Activated gamma-delta T cell treated with Interleukin-2 at 50 U/mL for 16 hours (primary cell): ENCODE results near the gene AMER3.
"Not testable (repeated sequence)": the region's sequence is repeated elsewhere in the genome, so short reads cannot be mapped to it uniquely, and the experiment has no call there.

Experiments
- DNase-seq: peaks from one replicate; pipeline ENCODE4 v3.0.0-alpha.2; 2020

The AMER3 gene, protein sequence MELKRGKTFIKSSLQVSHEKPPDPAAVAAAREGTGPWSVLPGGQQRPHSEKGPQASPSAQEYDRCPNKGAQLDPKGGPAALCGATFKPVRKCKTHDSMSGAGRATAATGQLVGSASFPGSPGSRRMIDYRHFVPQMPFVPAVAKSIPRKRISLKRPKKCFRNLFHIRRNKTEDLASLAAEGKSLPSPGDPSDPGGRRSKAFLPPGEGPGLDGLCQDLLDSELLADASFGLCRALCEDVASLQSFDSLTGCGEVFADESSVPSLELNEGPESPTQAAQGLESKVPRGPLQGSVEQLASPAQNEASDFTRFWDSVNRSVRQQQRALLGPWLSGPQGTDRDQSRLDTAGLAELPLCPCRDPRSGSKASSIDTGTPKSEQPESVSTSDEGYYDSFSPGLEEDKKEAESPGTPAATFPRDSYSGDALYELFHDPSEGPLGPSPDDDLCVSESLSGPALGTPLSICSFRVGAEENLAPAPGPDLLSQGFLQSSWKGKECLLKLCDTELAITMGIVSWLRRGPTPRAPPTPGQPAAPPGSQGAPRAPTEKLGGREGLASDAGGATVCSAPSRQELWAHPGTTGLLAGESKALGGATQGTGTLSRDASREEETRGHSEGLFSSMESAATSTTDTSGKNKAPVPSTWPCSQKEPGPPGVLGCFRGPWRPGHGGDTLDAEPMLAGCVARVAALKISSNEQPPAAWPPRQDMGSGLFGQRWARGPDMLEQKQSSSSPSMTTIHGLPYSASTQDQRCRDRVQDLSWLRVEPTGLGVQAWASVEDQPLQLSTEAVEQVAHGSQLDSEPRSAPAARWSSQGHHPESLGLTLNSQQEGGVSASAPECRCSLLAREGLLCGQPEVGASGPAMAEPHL

DNA sequence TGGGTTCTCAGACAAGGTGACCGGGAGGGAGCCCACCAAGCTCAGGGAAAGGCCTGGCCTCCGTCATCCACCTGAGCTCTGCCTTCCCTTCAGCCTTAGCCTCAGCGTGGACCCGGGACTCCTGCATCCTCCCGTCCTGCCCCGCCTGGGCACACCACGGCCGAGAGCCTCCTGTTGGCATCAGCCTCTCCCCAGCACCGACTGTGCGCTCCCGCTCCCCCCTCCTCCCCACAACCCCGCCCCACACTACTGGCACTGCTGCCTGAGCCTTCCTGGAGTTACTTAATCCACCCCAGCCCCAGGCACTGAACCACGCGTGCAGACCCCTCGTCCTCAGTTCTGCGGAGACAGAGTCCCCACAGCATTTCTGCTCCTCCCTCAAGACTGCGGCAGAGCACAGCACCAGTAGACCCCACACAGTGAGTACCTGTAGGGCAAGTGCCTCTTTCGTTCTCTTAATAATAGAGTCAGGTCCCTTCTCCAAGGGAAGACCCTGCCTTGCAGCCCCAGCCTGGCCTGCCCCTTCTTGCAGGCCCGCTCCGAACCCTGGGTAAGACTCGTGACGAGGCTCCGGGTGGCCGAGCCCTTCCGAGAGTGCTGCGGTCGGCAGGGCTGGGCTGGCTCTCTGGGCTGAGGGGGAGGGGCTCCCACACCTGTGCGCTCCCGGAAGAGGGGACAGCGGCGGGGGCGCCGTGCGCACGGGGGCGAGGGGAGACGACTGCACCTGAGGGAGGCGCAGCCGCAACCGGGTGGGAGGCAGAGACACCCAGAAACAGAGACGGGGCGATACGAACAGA lies at the start of gene AMER3:
AMER3 (plus strand) TSS at position 285 of the 797 bp plus-strand sequence. CDS start 6,533 bp downstream, outside the sequence.
- no peak for DNase-seq

DNA sequence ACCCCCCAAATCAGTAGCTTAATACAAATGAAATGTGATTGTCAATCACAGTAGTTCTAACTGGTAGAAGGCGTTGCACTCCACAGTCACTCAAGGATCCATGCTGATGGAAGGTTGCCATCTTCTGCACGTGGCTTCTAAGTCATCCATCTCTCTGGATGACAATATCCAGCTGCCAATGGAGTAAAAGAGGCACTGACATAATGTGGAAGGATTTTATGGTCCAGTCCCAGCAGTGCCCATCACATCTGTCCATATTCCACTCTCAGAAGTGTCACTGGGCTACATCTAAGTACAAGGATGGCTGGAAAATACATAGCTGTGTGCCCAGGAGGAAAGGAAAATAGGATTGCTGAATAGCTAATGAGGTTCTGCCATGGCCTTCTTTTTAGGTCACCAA lies 40.5 kb upstream of the AMER3 start:
- not testable (repeated sequence) for DNase-seq

DNA sequence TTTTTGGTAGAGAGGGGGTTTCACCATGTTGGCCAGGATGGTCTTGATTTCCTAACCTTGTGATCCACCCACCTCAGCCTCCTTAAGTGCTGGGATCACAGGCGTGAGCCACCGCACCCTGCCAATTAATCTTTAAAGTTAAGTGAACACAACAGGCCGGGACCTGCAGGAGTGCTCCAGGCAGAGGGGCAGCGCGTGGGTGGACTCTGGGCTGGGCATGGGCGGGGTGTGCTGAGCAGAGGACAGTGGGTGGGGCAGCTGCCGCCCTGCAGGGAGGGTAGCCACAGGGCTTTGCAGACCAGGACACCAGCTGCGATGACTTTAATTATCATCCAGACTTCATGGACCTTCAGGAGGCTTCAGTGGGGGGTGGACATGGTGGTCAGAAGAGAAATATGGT lies 35.3 kb upstream of the AMER3 start:
- DNase-seq = no peak

DNA sequence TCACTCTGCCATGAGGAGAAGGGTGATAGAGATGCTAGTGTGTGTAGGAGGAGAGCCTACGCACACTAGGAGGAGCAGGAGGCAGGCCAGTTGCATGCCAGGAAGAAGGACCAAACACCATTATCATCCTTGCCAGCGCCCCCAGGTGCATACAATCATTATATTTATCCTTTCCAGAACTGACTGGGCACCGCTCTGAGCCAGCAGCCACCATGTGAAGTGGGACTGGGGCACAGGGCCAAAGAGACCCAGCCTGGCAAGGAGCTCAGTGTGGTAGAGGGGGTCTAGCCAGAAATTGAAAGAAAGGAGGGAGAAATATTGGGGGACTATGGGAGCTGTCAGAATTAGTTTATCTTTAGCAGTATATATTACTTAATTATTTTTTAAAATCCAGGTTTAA lies 34.8 kb upstream of the AMER3 start:
- DNase-seq = no peak

DNA sequence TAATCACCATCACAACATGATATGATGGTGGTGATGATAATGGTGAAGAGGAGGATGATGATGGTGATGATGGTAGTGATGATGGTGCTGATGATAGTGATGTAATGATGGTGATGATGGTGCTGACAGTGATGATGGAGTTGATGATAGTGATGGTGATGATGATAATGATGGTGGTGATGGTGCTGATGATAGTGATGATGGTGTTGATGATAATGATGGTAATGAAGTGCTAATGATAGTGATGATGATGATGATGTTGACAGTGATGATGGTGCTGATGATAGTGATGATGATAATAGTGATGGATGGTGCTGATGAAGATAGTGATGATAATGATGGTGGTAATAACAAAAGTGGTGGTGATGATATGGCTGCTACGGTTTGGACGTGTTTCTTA lies 30.9 kb upstream of the AMER3 start:
- DNase-seq = no peak

DNA sequence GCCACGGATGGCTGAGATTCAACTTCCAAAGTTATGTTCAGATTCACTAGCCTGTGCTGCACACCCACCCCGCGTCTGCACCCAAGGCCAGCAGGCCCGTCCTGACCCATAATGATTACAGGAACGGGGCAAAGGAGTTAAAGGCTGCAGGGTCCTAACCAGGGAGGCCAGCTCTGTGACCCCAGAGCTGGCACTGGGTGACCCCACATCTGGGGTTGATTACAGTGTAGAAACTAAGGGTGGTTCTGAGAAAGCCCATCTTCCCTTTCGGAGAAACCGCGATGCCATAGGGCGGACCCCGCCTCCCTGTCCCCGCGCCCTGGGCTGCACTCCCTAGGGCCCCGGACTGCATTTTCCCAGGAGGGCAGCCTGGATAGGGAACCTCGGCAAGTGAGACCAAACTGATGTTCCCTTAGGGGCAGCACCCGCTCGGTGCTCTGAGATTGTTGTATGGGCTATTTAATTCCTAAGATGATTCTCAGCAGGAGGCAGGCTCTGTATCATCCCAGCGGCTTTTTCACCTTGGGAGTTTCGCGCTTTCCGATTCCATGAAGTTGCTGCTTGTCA lies 28.6 kb upstream of the AMER3 start:
- DNase-seq = no peak

- peak; percentile 80 for DNase-seq
These were observed 27.9 kb upstream of the AMER3 start for GRCh38 chr2:130727286-130727924.

GRCh38 chr2:130728007-130728454 lies 27.3 kb upstream of the AMER3 start:
- no peak for DNase-seq

DNA sequence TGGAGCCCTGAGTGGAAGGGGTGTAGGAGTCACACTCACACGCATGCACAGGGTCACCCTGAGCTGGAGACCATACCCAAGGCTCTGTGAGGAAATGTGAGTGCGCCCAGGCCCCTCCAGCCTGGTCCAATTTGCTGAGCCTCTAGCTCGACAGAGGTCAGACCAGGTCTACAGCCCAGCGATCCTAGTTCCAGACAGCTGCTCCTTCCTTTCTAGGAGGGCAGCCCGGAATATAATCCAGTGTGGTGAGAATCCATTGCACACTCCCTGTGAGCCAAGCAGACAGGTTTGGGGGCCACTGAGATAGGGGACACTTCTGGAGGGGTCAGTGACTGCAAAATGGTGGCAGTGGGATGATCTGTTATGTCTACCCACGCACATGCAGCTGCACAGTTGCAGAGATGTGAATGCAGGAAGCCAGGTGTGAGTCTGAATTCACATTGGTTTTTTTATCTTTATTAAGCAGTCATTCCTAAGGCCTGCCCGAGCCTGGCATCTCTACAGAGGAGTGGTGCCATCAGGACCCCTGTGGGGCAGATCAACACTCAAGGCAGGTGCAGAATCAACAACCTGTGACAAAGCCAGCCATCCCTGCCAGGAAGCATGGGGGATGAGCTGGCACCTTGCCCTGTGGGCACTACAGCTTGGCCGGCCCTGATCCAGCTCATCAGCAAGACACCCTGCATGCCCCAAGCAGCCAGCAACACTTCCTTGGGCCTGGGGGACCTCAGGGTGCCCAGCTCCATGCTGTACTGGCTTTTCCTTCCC lies 26.6 kb upstream of the AMER3 start, which contains the start of gene GPR148:
GPR148 (plus strand) TSS at position 522 of the 768 bp plus-strand sequence; CDS start at position 604, 82 bp downstream.
- DNase-seq = no peak

DNA sequence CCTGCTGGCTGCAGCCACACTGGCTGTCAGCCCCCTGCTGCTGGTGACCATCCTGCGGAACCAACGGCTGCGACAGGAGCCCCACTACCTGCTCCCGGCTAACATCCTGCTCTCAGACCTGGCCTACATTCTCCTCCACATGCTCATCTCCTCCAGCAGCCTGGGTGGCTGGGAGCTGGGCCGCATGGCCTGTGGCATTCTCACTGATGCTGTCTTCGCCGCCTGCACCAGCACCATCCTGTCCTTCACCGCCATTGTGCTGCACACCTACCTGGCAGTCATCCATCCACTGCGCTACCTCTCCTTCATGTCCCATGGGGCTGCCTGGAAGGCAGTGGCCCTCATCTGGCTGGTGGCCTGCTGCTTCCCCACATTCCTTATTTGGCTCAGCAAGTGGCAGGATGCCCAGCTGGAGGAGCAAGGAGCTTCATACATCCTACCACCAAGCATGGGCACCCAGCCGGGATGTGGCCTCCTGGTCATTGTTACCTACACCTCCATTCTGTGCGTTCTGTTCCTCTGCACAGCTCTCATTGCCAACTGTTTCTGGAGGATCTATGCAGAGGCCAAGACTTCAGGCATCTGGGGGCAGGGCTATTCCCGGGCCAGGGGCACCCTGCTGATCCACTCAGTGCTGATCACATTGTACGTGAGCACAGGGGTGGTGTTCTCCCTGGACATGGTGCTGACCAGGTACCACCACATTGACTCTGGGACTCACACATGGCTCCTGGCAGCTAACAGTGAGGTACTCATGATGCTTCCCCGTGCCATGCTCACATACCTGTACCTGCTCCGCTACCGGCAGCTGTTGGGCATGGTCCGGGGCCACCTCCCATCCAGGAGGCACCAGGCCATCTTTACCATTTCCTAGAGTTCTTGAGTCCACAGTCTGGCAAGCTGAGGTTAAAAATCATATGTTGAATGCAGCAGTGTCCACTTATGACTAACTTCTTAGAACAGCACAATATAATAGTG lies 25.7 kb upstream of the AMER3 start:
- no peak for DNase-seq

GRCh38 chr2:130732257-130732656 lies 23.1 kb upstream of the AMER3 start:
- not testable (repeated sequence) for DNase-seq

DNA sequence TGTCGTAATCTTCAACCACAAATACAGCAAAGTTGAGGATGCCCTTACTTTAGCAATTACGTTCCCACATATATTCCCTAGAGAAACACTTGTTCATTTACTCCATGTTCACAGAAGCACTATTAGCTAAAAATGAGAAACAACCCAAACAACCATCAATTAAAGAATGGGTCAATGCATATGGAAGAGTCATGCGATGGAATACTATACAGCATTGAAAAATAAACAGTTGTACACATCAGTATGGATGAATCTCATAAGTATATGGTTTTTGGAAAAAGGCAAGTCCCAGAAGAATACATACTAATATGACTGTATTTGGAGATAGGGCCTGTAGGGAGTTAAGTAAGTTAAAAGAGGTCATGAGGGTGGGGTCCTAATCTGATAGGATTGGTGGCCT lies 20.1 kb upstream of the AMER3 start:
- DNase-seq = no peak

GRCh38 chr2:130736487-130736886 lies 18.9 kb upstream of the AMER3 start:
- DNase-seq = no peak

DNA sequence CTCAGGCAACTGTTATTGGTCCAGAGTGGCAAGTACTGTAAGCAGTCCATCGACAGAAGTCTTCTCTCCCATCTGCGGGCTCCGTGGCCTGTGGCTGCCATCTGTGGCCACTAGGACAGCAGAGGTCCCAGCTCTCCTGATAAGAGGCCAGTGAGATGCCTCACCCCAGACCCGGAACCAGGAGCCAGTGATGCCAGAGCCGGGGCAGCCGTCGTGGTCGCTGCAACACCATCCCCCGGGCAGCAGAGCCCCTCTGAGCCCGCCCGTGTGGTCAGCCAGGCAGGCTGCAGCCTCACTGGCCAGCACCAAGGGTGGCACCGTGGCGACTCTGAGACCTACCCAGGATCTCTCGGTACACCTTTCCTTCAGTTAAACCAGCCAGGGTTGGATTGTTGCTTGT lies 17.7 kb upstream of the AMER3 start:
- DNase-seq = no peak

DNA sequence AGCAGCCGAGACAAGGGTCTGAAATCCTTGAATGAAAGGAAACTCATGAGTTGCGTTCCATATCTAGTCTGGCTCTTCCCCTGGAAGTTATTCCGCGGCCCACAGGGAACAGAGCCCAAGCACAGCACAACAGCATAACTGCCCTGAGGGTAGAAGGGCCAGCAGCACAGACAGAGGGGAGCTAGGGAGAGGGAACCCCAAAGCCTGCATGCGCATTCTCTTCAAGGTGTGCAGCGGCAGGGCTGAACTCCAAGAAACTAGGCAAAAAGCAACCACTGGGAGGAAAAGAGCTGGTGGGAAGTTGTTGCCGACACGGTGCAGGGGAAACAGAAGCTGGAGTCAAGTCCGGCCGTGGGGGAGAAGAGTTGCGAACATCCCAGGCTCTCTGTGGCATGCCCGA lies 14.7 kb upstream of the AMER3 start:
- no peak for DNase-seq

DNA sequence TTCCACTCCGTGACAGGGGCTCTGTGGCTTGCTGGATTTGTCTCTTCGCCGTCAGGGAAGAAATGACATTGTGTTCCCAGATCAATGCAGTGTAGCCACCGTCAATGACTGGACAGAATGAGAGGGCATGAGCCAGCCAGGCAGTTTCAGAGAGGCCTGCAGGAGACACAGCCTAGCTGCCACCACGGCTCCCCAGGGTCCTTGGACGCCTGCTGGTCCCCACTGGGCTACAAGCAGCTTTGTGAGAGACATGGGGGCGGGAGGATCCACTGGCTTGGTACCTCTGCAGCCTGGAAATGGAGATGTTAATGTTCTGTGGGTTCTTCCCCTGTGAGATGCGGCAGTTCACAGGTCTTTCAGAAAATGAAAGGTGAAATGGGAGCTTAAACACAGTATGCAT lies 12.1 kb upstream of the AMER3 start:
- DNase-seq = no peak

DNA sequence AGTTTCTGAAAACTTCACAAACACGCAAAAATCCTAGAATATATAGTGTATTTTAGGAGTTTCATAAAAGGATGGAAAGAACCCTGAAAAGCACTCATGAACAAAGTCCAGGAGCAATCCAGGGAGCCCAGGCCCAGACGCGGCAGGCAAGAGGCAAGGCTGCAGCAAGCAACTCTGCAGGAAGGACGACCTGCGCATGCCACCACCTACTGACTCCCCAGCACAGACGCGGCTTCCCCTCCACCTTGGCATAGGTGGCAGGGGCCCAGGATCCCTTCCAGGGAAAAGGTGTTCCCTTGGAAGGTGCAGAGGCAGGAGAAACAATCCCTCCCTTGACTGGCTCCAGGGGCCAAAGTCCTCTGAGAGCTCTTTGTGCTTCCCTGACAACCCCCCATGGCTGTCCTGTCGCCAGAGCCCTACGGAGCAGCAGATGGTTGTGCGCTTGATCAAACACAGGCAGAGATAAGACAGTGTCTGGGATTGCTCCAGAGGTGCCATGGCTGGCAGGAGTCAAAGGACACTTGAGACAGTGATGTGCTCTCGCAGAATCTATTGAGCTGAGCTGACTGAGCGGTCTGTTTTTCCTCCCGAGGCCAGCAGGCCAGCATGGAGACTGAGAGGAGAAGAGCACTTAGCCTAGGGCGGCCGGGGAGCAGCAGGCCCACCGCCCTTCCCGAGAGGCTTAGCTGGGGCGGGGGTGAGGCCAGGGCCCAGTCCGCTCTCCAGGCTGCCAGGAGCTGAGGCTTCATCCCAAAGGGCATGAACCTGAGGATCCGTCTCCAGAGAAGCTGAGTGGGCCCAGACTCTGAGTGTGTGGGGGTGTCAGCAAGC lies 10.8 kb upstream of the AMER3 start:
- no peak for DNase-seq

DNA sequence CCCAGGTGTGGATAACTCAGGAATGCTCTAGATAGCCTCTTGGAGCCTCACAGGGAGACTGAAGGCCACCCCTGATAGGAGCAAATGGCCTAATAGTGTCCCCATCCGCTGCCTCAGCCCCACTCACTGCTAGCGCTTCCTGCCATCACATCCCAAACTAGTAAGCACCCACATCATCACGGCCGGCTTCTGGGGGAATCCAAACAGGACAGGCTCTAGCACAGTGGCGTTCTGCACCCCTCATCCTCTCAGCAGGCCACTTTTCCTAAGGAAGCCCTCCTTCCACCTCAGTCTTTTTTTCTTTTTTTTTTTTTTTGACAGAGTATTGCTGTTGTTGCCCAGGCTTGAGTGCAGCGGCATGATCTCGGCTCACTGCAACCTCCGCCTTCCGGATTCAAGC lies 6.3 kb upstream of the AMER3 start:
- DNase-seq = no peak

- DNase-seq = no peak
These were observed 5.7 kb upstream of the AMER3 start for GRCh38 chr2:130749641-130750040.
